ENCODE data around the gene SH2D3C.
"Not testable (repeated sequence)": the region's sequence is repeated elsewhere in the genome, so short reads cannot be mapped to it uniquely, and the experiment has no call there.

The SH2D3C gene

GRCh38 chr9:127763918-127764384 is 14.5 kb downstream of the SH2D3C start:
- DNase-seq = peak; percentile 49

- peak; percentile 33 for DNase-seq
Observed at GRCh38 chr9:127762111-127762676, 16.3 kb downstream of the SH2D3C start.

GRCh38 chr9:127761491-127761956 is 16.9 kb downstream of the SH2D3C start:
- DNase-seq = no peak

DNA sequence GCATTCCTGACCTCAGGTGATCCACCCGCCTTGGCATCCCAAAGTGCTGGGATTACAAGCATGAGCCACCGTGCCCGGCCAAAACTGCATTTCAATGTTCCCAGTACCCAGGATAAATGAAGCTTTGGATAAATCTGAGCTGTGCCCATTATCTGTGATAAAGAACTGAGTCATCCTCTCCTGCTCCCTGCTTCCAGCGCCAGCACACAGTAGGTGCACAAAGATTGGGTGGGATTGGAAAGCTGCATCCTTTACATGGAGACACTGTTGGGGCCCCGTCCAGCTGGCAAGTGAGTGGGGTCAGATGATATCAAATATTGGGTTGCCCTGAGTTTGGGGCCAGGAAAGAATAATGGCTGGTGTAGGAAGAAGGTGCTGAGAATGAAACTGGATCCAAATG is 17.4 kb downstream of the SH2D3C start:
- DNase-seq = no peak

DNA sequence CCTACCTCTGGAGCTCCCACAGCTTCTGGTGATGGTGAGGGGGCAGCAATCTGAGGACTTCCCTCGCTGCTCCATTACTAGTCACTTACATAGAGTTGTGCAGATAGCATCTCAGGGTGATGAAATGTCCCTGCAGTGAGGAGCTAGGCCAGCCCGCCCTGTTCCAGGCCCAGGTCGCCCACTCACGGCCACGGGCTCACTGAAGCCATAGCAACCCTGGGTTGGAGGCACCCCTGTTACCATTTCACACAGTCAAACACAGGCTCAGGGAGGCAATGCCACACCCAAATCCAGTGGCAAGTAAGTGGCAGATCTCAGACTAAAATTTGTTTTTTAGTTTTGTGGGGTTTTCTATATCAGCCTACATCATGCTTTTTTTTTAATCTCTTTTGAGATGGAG is 19.6 kb downstream of the SH2D3C start:
- no peak for DNase-seq

GRCh38 chr9:127756776-127757175 is 21.7 kb downstream of the SH2D3C start:
- not testable (repeated sequence) for DNase-seq

- no peak for DNase-seq
Observed at GRCh38 chr9:127756233-127756632, 22.2 kb downstream of the SH2D3C start.

DNA sequence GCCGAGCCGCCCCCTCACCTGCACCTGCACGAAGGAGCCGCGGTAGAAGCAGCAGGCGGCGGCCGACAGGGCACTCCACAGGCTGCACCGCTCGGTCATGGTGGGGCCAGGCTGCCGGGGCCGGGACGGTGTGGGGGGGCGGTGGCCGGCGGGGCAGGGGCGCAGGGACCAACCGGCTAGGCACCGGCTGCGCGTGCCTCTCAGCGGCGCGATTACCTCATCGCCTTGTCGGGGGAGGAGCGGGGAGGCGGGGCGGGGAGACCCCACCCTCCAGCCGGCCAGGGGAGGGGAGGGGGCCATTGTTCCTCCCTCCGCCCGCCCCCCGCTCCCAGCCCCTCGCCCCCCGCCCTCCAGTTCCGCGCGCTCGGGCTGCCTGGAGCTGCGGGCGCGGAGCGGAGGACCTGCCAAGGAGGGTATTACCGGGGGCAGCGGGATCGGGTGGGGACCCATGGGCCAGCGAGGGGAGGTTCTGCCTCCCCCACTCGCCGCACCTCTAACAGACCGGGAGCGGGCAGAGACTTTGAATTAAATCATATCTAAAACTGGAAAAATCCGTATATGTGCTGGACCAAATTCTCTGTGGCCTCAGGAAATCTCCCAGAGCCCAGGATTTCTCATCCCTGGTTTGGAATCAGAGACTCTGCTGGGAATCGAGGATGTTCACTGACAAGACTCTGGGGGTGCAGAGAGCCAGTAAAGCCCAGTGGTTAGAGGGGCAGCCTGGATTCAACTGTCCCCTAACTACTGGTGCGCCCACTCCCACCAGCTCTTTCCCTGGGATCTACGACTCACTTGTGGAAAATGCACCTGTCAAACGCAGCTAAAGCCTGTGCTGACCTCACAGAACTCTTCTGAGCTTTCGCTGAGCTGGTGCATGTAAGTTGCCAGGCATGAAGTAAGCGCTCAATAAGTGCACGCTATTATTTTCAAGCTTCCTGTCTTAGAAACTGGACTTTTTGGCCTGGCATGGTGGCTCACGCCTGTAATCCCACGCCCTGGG is 23.1 kb downstream of the SH2D3C start:
- no peak for DNase-seq

- no peak for DNase-seq
Observed at GRCh38 chr9:127754099-127755060, 24.1 kb downstream of the SH2D3C start.

DNA sequence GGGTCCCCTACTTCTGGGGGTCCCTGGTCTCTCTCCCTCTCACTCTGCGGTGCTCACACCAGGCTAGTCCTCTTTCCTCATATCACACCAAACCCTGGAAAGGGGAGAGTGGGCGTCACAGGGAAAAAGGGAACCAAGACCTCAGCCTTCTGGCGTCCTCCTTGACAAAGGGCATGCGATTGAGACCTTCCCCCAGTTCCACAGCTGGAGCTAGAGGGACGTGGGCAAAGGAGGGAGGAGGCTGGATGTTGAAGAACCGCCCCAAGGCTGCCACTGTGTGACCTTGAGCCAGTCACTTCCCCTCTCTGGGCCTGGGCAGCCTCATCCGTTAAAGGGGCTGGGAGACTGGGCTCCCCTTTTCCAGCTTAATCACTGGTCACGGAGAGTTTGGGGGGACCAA is 24.8 kb downstream of the SH2D3C start:
- no peak for DNase-seq

- DNase-seq = no peak
Observed at GRCh38 chr9:127753148-127753547, 25.3 kb downstream of the SH2D3C start.

- no peak for DNase-seq
Observed at GRCh38 chr9:127751269-127752054, 27.0 kb downstream of the SH2D3C start.

DNA sequence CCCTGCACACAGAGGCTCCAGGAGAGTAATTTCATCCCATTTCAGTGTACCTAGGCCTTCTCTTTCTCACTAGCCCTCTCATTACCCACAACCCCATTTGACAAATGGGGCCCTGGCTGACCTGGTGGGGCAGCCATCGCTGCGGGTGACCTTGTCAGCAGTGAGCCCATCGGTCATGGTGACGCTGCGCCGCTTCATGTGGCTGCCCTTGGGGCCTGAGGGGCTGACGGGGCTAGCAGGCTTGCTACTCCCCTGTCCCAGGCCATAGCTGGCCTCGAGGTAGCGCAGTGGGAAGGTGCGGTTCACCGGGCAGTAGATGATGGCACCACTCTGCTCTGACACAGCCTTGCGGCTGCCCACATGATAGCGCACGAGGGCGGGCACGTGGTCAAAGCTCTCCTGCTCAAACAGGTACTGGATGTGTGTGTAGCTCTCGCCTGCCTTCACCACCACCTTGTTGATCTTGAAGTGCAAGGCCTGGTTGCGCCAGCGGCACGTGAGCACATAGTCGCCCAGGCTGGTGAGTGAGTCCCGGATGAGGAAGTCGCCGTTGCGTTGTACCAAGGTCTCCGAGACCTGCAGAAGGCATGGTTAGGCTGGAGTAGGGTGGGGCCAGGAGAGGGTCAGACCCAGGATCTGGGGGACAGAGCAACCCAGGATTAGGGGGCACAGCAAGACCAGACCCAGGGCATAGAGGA is 29.2 kb downstream of the SH2D3C start:
- no peak for DNase-seq

DNA sequence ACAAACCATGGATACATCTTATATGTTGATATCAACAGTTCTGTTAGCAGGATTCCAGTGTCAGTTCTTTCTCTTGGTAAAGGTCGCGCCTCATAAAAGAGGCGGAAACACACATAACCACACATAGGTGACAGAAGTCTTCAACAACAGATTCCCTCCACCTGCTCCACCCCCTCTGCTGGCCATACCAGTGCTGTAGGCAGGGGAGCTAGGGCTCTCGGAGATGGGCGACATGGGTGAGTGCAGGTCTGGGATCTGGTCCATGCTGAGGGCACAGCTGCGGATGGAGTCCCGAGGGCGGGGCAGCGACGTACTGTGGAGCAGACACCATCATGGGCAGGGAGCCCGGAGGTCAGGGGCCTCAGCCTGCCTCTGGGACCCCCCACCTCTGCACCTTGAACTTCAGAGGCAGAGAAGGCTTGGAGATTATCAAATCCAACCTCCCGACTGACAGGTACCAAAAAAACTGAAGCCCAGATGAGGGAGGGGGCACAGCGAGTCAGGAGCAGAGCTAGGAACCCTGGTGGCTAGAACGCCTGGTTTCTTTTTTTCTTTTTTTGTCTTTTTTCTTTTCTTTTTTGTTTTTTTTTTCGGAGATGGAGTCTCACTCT is 31.4 kb downstream of the SH2D3C start:
- DNase-seq = peak; percentile 50

DNA sequence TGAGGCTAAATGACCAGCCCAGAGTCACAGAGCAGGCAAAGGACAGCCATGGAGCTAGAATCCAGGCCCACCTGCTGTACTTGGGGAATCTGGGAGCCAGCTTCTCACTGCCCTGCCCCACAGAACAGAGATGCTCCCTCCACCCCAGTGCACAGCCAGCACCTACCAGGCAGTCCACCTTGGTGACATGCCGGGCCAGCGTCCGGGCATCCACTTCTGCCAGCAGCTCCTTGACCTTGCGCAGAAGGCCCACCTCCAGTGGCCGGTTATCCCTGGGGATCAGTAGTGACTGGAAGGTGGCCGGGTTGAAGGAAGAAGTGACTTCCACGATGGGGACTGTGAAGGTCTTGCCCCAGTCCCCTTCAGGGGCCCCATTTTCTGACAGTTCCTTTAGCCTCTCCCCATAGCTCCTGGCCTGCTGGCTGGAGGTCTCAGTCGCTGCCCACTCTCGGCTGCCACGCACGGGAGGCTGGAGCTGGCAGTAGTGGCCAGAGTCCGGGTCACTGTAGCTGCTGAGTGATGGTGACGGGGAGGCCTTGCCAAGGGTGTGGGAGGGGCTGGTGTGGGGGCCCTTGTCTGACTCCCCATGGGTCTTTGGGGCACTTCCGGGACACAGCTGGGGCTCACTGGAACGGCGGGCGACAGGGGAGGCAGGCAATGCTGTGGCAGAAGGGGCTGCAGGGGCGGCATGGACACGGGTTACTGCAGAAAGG is 33.9 kb downstream of the SH2D3C start:
- DNase-seq = no peak

- DNase-seq = no peak
Observed at GRCh38 chr9:127742435-127743088, 35.9 kb downstream of the SH2D3C start.

GRCh38 chr9:127741831-127742434 is 36.5 kb downstream of the SH2D3C start:
- no peak for DNase-seq

GRCh38 chr9:127739614-127740330 is 38.7 kb downstream of the SH2D3C start:
- DNase-seq = no peak
